Lung (tissue), 12 donors: Measurements from ENCODE around the gene MDK. TPM values are rescaled to one million over a fixed set of nuclear protein-coding genes. Genes with fewer than 3 reads are reported as not detected.
A peak's percentile ranks its signal among the peaks of the same experiment; 100 is the strongest.

Experiments used
- ATAC-seq: fragments of 200-7000 bp; cut with Tn5 transposase; one replicate; pipeline ENCODE4 v1.9.1; 2020; ENCODE audit warnings: moderate number of reproducible peaks; ENCODE audit not compliant: insufficient read depth, low FRiP score
- DNase-seq, 3 donors: peaks; one replicate each; pipeline ENCODE4 v3.0.0-alpha.2; 2013 to 2017
- H3K27ac ChIP-seq, 2 donors: one replicate each; pipeline ENCODE4 v1.5.1; 2013; ENCODE audit warnings: mild to moderate bottlenecking in 2 of 2, moderate library complexity in 2 of 2, control low read depth in 1 of 2, inconsistent platforms in 1 of 2, low read depth in 1 of 2, low read length in 1 of 2
- H3K27me3 ChIP-seq, 3 donors: one replicate each; pipeline ENCODE4 v1.5.1; 2013; ENCODE audit warnings: low read length in 2 of 3; ENCODE audit not compliant: control insufficient read depth in 3 of 3, insufficient read depth in 3 of 3
- H3K36me3 ChIP-seq, 4 donors: one replicate each; pipeline ENCODE4 v1.5.1; 2013; ENCODE audit warnings: low read length in 4 of 4, mild to moderate bottlenecking in 1 of 4, moderate library complexity in 1 of 4; ENCODE audit not compliant: control insufficient read depth in 4 of 4, insufficient read depth in 4 of 4
- H3K4me1 ChIP-seq, 5 donors: one replicate each; pipeline ENCODE4 v1.5.1; 2013; ENCODE audit warnings: low read length in 5 of 5, mild to moderate bottlenecking in 2 of 5, moderate library complexity in 1 of 5; ENCODE audit not compliant: control insufficient read depth in 5 of 5, insufficient read depth in 5 of 5
- H3K4me3 ChIP-seq: one replicate; pipeline ENCODE4 v1.5.1; 2013; ENCODE audit warnings: mild to moderate bottlenecking, control low read depth, moderate library complexity
- H3K9ac ChIP-seq, 2 donors: one replicate each; pipeline ENCODE4 v1.5.1; 2013; ENCODE audit warnings: low read length in 2 of 2, control low read depth in 1 of 2; ENCODE audit not compliant: insufficient read depth in 1 of 2
- H3K9me3 ChIP-seq, 4 donors: one replicate each; pipeline ENCODE4 v1.5.1; 2013; ENCODE audit warnings: low read length in 3 of 4, mild to moderate bottlenecking in 1 of 4, moderate library complexity in 1 of 4; ENCODE audit not compliant: control insufficient read depth in 4 of 4, insufficient read depth in 3 of 4
- WGBS, 2 donors: extraction: QIAGEN DNeasy Blood & Tissue Kit; methylation state at CpG; one replicate each; pipeline ENCODE4 v1.1.7; 2013; 5-methylcytosine and 5-hydroxymethylcytosine counted together
- polyA plus RNA-seq, 2 donors: library from polyadenylated mRNA; stranded (reverse); fragments of 200-250 nt; gene quantifications; one replicate each; pipeline ENCODE4 v1.2.1, GENCODE V29; 2013
- total RNA-seq, 2 donors: library from RNA; depleted of rRNA in 1 of 2; stranded (reverse); fragments of >200 nt in 1 of 2; gene quantifications; one replicate each; pipeline ENCODE4 v1.2.1, GENCODE V29; 2014 to 2021
- TF ChIP-seq, protein P1 (sequence below): IDR thresholded peaks from 2 replicates; pipeline ENCODE4 v1.5.1; 2012; ENCODE audit warnings: mild to moderate bottlenecking; ENCODE audit errors: control extremely low read depth, extremely low read depth
- donor health status: control.
- donor health status: control.
- donor health status: Bipolar disorder and iron deficiency.
- donor health status: healthy.
- donor health status: DM: yes; HTN: yes; CAD: no.

Gene MDK
- total and polyA plus RNA-seq, 4 donors = 26.9 to 134 (median 41.5) TPM

DNA sequence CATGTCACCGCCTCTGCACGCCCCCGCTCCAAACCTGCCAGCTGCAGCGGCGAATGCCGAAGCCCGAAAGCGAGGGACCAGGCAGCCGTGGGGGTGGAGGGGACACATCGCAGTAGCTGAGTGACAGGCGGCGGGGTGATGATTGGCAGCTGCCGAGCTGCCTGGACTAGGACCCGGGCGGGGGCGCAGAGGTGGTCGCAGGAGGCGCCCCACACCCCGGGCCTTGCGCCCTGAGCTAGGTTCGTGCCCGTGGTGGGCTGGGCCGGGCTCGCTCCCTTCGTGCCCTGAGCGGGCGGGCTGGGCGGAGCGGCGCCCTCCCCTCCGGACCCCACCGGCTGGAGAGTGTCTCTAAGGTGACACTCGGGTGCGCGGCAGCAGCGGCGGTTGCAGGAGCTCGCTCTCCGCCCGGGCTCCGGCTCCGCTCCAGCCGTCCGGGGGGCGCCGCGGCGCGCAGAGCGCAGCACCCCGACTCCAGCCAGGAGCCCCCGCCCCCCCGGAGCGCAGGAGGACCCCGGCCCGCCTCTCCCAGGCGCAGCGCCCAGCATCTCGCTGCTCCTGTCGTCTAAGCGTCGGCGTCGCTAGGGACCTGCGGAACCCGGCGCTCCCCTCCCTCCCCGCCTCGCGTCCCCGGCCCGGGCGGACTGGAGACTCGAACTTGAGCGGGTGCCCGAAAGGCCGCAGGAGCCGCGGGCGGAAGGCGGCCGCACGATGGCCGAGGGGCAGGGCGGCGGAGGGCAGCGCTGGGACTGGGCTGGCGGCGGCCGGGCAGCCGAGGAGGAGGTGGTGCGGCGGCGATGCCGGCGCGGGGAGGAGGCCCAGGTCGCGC is 48.7 kb upstream of the MDK start:
- H3K9ac ChIP-seq = no peak overlapping the region

DNA sequence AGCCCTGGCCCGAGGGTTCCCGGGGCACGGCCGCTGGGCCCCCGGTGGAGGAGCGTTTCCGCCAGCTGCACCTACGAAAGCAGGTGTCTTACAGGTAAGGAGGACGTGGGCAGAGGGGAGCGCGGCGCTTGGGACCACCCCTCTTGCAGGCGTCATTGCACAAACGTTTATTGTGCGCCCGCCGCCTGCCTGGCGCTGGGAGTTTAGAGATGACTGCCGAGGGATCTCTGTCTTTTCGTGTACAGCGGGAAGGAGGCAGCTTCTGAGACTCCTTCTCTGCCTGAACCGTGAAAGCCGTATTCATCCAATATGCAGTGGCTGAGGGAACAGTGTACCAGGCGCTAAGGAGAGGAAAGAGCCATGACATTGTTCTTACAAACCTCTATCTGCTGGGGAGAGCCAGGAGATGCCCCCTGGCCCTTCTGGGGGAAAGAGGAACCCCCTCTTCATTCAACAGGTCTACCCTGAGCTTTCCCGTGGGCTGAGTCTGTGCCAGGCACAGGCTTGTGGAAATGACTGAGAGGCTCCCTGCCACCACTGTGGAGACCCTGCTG is 48.0 kb upstream of the MDK start:
- no peak for DNase-seq
- no peak overlapping the region for H3K9ac ChIP-seq
- peaks cover 0 to 38% (median 24%) of the 10 kb centered on the region in 3 donors for H3K27me3 ChIP-seq

More for the DNA sequence above, 48.7 kb upstream of the MDK start:
- TF ChIP-seq, protein P1, sequence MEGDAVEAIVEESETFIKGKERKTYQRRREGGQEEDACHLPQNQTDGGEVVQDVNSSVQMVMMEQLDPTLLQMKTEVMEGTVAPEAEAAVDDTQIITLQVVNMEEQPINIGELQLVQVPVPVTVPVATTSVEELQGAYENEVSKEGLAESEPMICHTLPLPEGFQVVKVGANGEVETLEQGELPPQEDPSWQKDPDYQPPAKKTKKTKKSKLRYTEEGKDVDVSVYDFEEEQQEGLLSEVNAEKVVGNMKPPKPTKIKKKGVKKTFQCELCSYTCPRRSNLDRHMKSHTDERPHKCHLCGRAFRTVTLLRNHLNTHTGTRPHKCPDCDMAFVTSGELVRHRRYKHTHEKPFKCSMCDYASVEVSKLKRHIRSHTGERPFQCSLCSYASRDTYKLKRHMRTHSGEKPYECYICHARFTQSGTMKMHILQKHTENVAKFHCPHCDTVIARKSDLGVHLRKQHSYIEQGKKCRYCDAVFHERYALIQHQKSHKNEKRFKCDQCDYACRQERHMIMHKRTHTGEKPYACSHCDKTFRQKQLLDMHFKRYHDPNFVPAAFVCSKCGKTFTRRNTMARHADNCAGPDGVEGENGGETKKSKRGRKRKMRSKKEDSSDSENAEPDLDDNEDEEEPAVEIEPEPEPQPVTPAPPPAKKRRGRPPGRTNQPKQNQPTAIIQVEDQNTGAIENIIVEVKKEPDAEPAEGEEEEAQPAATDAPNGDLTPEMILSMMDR = no peak
- DNase-seq (peak in 1 of 3 donors; percentile 38), ATAC-seq (no peak)
- 1 to 2% methylated on average over 67 to 99 of the region's 99 CpGs for WGBS, 2 donors
- Histone ChIP-seq H3K27me3 (peaks cover 0 to 38% (median 24%) of the 10 kb centered on the region in 3 donors), H3K9me3 (peaks cover 0 to 3% (median 0%) of the 10 kb centered on the region in 4 donors), H3K27ac (no peak overlapping the region), H3K36me3 (no peaks in the 10 kb centered on the region), H3K4me1 (peaks cover 0 to 22% (median 6%) of the 10 kb centered on the region in 5 donors), H3K4me3 (peak overlapping the region; percentile 22)

DNA sequence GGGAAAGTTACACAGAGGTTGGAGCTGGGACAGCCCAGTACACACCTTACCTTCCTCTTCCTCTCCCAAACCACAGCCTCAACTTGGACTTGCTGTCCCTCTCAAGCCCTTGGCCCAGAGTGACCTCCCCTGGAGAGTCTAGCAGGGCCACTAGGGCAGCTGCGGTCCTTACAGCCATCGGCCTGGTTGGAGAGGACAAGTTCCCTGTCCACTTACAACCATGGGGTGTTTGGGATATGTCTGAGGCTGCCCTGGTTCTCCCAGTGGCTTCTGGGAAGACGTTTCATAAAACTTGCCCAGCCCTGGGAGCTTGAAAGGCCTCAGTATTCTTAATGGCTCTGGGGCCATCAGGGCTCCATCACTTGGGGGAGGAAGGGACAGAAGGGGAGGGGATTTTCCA is 47.3 kb upstream of the MDK start:
- ATAC-seq (no peak), DNase-seq (no peak)
- Histone ChIP-seq H3K27me3 (peaks cover 0 to 38% (median 24%) of the 10 kb centered on the region in 3 donors), H3K9me3 (peaks cover 0 to 3% (median 0%) of the 10 kb centered on the region in 4 donors), H3K36me3 (no peaks in the 10 kb centered on the region), H3K9ac (no peak overlapping the region), H3K4me3 (no peak overlapping the region), H3K27ac (no peak overlapping the region), H3K4me1 (peaks cover 0 to 29% (median 9%) of the 10 kb centered on the region in 5 donors)
- 91 to 94% methylated on average over 3 of the region's 3 CpGs for WGBS, 2 donors
- TF ChIP-seq, protein P1 = no peak

More for the DNA sequence above, 48.0 kb upstream of the MDK start:
- H3K4me1 ChIP-seq = peaks cover 0 to 22% (median 7%) of the 10 kb centered on the region in 5 donors
- TF ChIP-seq, protein P1 = no peak
- H3K27ac ChIP-seq = no peak overlapping the region
- ATAC-seq = no peak
- H3K9me3 ChIP-seq = peaks cover 0 to 3% (median 0%) of the 10 kb centered on the region in 4 donors
- no peaks in the 10 kb centered on the region for H3K36me3 ChIP-seq
- WGBS, 2 donors = 10 to 18% methylated on average over 25 of the region's 25 CpGs
- no peak overlapping the region for H3K4me3 ChIP-seq
